HL-60 (cell line): ENCODE results near the gene THPO.

Experiments
- DNase-seq, 2 experiments: peaks; one replicate each; pipeline ENCODE4 v3.0.0-alpha.2; 2010 to 2020; ENCODE audit warnings: low read depth in 1 of 2, low spot score in 1 of 2
- H3K27ac ChIP-seq: fragments of 250-450 bp; sonication (Bioruptor Pico); replicated peaks from 2 replicates; pipeline ENCODE4 v1.5.1; 2020; ENCODE audit warnings: mild to moderate bottlenecking, moderate library complexity
- H3K27me3 ChIP-seq: fragments of 250-450 bp; sonication (Bioruptor Pico); 2 replicates; pipeline ENCODE4 v1.5.1; 2021; ENCODE audit warnings: mild to moderate bottlenecking, moderate library complexity; ENCODE audit not compliant: insufficient read depth, poor library complexity, severe bottlenecking
- H3K4me3 ChIP-seq: replicated peaks from 2 replicates; pipeline ENCODE4 v1.5.1; 2011; ENCODE audit warnings: mild to moderate bottlenecking, control low read depth, low read length; ENCODE audit not compliant: insufficient read depth
- GABPA ChIP-seq: IDR thresholded peaks from 2 replicates; pipeline ENCODE4 v1.6.1; 2012; ENCODE audit warnings: low read depth
- POLR2AphosphoS5 ChIP-seq: IDR thresholded peaks from 2 replicates; pipeline ENCODE4 v1.6.1; 2012; ENCODE audit warnings: low read depth
- SPI1 ChIP-seq: IDR thresholded peaks from 2 replicates; pipeline ENCODE4 v1.6.1; 2012; ENCODE audit warnings: low read depth, mild to moderate bottlenecking, borderline replicate concordance
- TF ChIP-seq, protein P1 (sequence below): IDR thresholded peaks from 2 replicates; pipeline ENCODE4 v1.6.1; 2012; ENCODE audit warnings: low read depth; ENCODE audit not compliant: insufficient replicate concordance
- TF ChIP-seq, protein P2 (sequence below): IDR thresholded peaks from one replicate; pipeline ENCODE4 v1.5.1; 2011; ENCODE audit warnings: low read length, control low read depth, inconsistent platforms; ENCODE audit not compliant: insufficient read depth

Gene THPO

DNA sequence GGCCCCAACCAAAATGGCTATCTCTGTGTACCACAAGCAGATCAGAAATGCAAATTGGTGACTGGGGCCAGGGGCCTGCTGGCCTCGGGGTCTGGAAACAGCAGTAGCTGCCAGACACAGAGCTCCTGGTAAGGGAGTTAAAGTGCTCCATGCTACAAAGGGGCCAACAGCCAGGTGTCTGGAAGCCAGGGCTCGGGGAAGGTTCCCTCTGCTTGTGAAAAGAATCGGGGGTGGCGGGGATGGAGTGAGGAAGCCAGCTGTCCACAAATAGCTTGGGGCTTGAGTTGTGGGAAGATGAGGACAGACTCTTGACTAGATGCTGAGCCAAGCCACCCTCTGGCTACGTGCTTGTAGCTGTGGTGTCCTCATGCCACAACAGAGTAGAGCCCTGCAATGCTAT, 41.2 kb upstream of the THPO start:
- no peak for DNase-seq
- H3K27ac ChIP-seq: no peak overlapping the region
- TF ChIP-seq, protein P1, sequence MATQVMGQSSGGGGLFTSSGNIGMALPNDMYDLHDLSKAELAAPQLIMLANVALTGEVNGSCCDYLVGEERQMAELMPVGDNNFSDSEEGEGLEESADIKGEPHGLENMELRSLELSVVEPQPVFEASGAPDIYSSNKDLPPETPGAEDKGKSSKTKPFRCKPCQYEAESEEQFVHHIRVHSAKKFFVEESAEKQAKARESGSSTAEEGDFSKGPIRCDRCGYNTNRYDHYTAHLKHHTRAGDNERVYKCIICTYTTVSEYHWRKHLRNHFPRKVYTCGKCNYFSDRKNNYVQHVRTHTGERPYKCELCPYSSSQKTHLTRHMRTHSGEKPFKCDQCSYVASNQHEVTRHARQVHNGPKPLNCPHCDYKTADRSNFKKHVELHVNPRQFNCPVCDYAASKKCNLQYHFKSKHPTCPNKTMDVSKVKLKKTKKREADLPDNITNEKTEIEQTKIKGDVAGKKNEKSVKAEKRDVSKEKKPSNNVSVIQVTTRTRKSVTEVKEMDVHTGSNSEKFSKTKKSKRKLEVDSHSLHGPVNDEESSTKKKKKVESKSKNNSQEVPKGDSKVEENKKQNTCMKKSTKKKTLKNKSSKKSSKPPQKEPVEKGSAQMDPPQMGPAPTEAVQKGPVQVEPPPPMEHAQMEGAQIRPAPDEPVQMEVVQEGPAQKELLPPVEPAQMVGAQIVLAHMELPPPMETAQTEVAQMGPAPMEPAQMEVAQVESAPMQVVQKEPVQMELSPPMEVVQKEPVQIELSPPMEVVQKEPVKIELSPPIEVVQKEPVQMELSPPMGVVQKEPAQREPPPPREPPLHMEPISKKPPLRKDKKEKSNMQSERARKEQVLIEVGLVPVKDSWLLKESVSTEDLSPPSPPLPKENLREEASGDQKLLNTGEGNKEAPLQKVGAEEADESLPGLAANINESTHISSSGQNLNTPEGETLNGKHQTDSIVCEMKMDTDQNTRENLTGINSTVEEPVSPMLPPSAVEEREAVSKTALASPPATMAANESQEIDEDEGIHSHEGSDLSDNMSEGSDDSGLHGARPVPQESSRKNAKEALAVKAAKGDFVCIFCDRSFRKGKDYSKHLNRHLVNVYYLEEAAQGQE: no peak
- TF ChIP-seq SPI1 (no peak), GABPA (no peak), POLR2AphosphoS5 (no peak)
- TF ChIP-seq, protein P2, sequence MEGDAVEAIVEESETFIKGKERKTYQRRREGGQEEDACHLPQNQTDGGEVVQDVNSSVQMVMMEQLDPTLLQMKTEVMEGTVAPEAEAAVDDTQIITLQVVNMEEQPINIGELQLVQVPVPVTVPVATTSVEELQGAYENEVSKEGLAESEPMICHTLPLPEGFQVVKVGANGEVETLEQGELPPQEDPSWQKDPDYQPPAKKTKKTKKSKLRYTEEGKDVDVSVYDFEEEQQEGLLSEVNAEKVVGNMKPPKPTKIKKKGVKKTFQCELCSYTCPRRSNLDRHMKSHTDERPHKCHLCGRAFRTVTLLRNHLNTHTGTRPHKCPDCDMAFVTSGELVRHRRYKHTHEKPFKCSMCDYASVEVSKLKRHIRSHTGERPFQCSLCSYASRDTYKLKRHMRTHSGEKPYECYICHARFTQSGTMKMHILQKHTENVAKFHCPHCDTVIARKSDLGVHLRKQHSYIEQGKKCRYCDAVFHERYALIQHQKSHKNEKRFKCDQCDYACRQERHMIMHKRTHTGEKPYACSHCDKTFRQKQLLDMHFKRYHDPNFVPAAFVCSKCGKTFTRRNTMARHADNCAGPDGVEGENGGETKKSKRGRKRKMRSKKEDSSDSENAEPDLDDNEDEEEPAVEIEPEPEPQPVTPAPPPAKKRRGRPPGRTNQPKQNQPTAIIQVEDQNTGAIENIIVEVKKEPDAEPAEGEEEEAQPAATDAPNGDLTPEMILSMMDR: no peak
- H3K27me3 ChIP-seq: no peaks in the 10 kb centered on the region
- no peak overlapping the region for H3K4me3 ChIP-seq

DNA sequence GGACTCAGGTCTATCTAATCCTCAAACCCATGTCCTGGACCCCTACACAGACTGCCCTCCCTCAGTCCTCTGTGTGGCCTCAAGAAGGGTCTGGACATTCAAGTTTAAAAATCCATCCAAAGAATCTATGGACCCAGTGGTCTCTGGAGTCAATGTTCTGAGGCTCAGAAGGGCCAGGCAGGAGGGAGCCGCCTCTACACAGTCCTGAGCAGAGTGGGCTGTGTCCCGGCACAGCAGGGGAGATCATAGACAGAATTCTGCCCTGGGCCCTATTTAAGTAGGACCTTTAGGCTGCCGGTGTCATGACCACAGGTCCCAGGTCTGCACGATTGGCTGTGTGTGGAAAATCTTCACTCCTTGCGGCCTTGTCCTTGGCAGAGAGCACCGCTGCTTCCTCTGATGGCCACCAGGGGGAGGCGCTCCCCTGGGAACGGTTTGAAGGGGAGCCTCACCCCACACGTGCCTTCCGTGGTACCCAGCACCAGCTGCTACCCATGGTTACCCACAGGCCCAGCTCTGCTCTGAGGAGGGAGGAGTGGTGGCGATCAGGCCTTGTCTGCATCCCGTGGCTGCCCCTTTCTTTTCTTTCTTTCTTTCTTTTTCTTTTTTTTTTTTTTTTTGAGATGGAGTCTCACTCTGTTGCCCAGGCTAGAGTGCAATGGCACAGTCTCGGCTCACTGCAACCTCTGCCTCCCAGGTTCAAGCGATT, 39.8 kb upstream of the THPO start:
- DNase-seq: peak; percentile 41 to 68
- no peak overlapping the region for H3K4me3 ChIP-seq
- H3K27ac ChIP-seq: no peak overlapping the region
- no peaks in the 10 kb centered on the region for H3K27me3 ChIP-seq
- no peak for TF ChIP-seq GABPA
- TF ChIP-seq, protein P2: peak; percentile 97

DNA sequence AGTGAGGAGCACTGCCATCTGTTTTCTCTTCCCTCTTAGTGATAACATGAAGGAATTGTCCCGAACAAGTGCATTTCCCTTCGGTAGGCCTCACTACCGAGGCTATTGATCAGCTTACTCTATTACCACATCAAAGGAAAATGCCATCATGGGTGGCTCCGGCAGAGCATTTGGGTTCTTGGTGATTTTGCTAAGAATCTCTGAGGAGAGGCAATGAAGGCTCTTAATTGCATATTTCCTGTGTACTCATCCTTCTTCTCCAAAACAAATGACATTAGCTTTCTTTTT, 37.1 kb upstream of the THPO start:
- no peak for DNase-seq
- no peaks in the 10 kb centered on the region for H3K27me3 ChIP-seq
- H3K4me3 ChIP-seq: no peak overlapping the region
- H3K27ac ChIP-seq: no peak overlapping the region
- TF ChIP-seq POLR2AphosphoS5 (no peak), GABPA (no peak), SPI1 (no peak)
- TF ChIP-seq, protein P2: no peak
- TF ChIP-seq, protein P1: no peak

DNA sequence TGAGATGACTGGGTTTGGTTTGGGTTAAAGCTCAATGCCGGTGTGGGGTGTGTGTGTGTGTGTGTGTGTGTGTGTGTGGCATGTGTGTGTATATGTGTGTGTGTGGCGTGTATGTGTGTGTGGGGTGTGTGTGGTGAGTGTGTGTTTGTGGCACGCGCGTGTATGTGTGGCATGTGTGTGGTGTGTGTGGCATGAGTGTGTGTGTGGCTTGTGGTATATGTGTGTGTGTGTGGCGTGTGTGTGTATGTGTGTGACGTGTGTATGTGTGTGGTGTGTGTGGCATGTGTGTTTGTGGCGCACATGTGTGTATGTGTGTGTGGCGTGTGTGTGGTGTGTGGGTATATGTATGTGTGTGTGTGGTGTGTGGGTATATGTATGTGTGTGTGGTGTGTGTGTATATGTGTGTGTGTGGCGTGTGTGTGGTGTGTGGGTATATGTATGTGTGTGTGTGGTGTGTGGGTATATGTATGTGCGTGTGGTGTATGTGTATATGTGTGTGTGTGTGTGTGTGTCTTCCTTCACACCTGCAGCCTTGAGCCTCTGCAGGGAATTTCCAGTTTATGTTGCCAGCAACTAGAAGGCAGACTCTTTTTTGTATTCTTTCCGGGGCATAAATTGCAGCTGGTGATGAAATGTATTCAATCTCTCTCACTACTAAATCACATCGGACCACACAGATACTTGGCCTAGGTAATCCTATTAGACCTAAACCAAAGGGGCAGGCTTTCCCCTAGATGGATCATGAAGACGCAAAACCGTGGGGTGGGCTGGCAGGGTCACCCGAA, 36.6 kb upstream of the THPO start:
- DNase-seq: no peak
- TF ChIP-seq POLR2AphosphoS5 (no peak), GABPA (no peak), SPI1 (no peak)
- TF ChIP-seq, protein P2: no peak
- TF ChIP-seq, protein P1: no peak

More for the DNA sequence above, 36.6 kb upstream of the THPO start:
- no peak overlapping the region for H3K4me3 ChIP-seq
- H3K27me3 ChIP-seq: no peaks in the 10 kb centered on the region
- no peak overlapping the region for H3K27ac ChIP-seq
